Germinal center (tissue), 1 donor: ENCODE data around the gene TRIM72.
"Not testable (repeated sequence)": the region's sequence is repeated elsewhere in the genome, so short reads cannot be mapped to it uniquely, and the experiment has no call there.

ENCODE experiments used
- DNase-seq: peaks from one replicate; pipeline ENCODE4 v3.0.0; 2012; ENCODE audit warnings: mixed read lengths, low spot score

The TRIM72 gene

DNA sequence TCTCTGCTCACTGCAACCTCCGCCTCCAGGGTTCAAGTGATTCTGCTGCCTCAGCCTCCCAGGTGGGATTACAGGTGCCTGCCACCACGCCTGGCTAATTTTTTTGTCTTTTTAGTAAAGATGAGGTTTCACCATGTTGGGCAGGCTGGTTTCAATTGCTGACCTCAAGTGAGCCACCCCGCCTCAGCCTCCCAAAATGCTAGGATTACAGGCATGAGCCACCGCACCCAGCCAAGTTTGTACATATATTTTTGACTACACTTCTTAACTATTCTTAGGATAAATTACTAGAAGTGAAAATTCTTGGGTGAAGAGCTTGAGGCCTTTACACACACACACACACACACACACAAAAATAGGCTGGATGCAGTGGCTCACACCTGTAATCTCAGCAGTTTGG lies 44.4 kb downstream of the TRIM72 start:
- no peak for DNase-seq

DNA sequence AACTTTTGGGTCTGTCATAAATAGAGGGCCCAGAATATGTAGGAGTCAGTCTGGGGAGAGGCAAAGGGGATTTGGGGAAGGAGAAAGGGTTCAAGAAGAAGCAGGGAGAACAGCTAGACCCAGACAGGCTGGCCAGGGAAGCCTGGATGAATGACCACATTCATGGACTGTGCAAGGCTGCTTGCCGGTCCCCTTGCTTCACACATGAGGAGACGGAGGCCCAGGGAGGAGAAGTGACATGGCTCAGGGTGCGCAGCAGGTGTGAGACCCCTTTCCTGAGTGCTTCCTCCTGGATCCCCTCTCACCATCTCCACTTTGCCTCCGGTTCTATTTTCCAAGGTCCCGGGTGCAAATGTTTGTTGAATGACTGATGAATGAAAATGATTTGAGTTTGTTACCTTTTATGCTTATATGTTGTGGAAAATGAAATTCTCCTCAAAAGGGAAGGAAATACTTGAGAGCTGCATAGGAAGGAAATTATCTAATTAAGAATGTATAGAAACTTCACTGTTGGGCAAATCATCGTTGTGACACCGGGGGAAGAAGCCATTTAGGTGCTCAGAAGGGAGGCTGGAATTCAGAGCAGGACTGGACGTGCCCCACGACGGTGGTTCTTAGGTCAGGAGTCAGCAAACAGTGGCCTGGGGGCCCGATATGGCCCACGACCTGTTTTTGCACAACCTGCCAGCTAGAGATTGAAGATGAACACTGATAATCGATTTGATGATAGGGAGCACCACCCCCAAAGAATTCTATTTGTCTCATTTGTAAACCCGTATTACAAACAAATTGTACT lies 46.4 kb downstream of the TRIM72 start:
- no peak for DNase-seq

DNA sequence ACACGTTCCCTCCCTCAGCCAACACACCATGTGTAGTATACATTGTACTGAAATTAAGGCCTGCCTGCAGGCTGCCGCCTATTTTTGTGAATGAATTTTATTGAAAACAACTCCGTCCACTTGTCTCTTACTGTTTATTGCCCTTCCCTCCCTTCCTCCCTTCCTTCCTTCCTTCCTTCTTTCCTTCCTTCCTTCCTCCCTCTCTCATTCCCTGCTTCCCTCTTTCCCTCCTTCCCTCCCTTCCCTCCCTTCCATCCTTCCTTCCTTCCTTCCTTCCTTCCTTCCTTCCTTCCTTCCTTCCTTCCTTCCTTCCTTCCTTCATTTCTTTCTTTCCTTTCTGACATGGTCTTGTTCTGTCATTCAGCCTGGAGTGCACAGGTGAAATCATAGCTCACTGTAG lies 48.2 kb downstream of the TRIM72 start:
- no peak for DNase-seq

DNA sequence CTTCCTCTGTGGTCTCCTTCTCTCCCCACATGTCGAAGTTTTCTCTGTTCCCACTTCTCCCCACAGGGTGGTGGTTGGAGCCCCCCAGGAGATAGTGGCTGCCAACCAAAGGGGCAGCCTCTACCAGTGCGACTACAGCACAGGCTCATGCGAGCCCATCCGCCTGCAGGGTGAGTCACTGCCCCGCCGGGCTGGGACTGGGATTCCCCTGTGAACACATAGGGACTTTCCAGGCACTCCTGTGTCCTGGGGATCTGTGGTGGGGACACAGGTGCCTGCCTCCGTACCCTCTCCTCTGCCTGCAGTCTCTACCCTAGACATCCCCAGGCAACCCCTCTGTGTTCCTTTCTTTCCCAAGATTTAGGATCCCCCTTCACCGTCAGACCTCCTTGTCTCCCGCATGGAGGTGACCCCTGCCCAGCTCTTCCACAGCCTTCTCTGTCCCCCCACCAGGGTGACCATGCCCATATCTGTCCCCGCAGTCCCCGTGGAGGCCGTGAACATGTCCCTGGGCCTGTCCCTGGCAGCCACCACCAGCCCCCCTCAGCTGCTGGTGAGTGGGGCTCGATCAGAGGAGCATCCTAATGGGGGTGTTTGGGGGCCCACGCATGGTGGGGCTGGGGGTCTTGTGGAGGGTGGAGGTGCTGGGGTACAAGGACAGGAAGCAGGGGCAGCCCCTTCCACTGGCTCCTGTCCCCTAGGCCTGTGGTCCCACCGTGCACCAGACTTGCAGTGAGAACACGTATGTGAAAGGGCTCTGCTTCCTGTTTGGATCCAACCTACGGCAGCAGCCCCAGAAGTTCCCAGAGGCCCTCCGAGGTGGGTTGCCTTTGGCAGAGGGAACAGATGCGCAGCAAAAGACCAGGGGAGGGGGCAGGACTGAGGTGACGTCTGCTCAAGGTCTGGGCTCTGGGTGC lies 51.7 kb downstream of the TRIM72 start:
- no peak for DNase-seq

DNA sequence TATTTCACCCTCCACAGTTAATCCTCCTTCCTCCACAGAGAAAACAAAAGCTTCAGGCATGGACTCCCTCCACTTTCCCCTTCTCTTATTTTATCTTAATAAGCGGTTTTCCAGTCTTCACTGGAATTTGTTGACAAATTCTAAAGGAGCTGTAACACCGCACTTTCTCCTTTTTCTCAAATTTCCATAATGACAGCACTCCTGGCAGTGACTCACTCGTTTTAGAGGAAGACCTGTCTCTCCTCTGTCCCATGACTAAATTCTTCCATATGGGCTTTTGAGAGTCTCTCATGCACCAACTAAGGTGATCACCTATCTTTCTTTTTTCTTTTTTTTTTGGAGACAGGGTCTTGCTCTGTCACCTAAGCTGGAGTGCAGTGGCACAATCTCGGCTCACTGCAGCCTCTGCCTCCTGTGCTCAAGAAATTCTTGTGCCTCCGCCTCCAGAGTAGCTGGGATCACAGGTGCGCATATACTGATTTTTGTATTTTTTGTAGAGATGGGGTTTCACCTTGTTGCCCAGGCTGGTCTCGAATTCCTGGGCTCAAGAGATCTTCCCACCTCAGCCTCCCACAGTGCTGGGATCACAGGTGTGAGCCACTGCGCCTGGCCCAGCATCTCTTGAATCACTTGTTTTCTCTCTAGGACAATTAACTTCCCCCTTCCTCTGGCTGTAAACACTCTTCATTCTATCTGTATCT lies 53.6 kb downstream of the TRIM72 start:
- no peak for DNase-seq

DNA sequence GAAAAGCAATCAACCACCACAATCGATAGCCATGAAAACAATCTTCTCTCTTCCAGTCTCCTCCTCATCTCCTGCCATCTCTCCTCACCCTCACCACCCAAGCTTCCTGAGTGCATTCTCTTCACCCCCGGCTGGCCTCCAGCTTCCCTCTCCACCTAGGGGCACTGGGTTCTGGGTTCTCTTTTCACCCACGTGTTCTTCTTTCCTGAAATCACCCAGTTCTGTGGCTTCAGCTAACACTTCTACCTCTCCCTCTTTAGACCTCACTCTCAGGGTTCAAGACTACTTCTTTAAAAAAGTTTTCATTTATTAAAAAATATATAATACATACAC lies 54.1 kb downstream of the TRIM72 start:
- no peak for DNase-seq

DNA sequence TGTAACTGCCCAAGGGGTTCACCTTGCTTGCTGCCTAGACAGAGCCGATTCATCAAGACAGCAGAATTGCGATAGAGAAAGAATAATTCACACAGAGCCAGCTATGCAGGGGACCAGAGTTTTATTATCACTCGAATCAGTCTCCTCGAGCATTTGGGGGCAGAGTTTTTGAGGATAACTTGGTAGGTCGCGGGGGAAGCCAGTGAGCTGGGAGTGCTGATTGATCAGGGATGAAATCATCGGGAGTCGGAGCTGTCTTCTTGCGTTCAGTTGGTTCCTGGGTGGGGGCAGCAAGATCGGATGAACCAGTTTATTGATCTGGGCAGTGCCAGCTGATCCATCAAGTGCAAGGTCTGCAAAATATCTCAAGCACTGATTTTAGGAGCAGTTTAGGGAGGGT lies 55.0 kb downstream of the TRIM72 start:
- DNase-seq, result no peak

DNA sequence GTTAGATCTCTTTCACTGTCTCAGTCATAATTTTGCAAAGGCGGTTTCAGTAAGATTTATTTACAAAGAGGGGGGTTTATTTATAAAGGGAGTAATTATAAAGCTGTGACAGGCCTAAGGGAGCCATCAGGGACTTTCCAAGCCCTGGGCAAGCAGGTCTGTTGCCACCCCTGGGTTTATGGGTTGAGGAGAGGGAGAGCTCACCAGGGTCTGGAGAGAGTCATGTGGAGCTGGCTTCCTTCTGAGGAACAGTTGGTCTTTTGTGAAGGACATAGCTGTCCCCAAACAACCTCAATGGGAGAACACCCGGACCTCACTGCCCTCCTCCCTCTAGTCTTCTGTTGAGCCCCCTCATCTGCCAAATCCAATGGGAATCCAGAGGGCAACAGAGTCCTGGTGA lies 55.6 kb downstream of the TRIM72 start:
- no peak for DNase-seq

DNA sequence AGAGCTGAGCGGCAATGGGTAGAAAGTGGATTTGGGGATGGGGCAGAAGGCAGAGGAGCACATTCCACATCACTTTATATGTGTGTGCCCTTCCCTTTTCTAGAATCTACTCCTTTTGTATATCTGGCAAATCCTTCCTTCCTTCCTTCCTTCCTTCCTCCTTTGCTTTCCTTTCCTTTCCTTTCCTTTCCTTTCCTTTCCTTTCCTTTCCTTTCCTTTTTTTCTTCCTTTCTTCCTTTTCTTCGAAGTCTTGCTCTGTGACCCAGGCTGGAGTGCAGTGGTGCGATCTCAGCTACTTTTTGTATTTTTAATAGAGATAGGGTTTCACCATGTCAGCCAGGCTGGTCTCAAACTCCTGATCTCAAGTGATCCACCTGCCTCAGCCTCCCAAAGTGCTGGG lies 56.1 kb downstream of the TRIM72 start:
- DNase-seq, result not testable (repeated sequence)

DNA sequence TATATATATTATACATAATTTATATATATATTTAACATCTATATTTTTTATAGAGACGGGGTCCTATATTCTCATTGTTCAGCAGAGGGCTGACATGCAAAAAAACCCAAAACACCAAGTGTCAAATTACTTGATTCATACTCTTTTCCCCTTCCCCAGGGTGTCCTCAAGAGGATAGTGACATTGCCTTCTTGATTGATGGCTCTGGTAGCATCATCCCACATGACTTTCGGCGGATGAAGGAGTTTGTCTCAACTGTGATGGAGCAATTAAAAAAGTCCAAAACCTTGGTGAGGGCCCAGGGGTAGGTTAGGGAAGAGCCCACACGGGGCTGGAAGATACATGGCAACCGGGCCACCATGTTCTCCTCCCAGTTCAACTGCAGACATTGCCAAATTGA lies 56.9 kb downstream of the TRIM72 start:
- no peak for DNase-seq

DNA sequence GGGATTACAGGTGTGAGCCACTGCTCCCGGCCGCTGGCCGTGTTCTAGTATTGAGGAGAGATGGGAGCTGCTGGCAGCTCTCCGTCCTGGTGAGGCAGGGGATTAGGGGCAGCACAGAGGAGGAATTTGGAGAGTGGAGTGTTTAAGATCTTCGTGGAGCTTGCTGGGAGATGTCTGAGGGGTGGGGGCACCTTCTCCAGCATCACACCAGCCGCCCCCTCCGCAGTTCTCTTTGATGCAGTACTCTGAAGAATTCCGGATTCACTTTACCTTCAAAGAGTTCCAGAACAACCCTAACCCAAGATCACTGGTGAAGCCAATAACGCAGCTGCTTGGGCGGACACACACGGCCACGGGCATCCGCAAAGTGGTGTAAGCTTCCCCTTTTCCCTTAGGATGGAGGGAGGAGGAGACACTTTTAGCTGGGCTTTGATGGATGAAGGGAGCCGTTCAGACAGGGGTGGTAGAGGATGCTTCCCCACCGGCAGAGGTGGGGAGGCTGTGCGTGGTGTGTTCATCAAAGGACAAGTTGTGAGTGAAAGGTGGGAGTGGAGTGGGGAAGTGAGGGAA lies 57.8 kb downstream of the TRIM72 start:
- no peak for DNase-seq

DNA sequence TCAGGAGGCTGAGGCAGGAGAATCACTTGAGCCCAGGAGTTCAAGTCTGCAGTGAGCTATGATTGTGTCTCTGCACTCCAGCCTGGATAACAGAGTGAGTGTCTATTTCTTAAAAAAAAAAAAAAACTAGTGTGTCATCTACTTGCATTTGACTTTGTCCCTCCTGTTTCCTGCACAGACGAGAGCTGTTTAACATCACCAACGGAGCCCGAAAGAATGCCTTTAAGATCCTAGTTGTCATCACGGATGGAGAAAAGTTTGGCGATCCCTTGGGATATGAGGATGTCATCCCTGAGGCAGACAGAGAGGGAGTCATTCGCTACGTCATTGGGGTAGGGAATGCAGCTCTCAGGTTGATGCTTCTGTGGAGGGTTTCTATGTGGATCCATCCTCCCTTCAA lies 59.3 kb downstream of the TRIM72 start:
- DNase-seq, result no peak

DNA sequence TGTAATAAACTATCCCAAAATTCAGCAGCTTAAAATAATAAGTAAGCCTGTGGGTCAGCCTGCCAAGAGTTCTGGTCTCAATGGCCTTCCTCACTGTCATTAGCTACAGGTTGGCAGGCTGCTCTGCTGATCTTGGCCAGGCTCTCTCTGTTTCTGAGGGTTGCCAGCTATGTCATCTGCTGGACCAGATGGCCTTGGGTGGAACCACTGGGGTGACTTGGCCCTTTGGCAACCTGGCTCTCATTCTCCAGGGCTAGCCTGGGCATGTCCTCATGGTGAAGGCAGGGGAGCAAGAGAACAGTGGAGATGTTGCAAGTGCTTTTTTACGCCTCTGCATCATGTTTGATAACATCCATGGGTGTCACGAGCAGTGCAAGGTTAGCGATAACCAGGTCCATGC lies 59.8 kb downstream of the TRIM72 start:
- DNase-seq, result no peak

DNA sequence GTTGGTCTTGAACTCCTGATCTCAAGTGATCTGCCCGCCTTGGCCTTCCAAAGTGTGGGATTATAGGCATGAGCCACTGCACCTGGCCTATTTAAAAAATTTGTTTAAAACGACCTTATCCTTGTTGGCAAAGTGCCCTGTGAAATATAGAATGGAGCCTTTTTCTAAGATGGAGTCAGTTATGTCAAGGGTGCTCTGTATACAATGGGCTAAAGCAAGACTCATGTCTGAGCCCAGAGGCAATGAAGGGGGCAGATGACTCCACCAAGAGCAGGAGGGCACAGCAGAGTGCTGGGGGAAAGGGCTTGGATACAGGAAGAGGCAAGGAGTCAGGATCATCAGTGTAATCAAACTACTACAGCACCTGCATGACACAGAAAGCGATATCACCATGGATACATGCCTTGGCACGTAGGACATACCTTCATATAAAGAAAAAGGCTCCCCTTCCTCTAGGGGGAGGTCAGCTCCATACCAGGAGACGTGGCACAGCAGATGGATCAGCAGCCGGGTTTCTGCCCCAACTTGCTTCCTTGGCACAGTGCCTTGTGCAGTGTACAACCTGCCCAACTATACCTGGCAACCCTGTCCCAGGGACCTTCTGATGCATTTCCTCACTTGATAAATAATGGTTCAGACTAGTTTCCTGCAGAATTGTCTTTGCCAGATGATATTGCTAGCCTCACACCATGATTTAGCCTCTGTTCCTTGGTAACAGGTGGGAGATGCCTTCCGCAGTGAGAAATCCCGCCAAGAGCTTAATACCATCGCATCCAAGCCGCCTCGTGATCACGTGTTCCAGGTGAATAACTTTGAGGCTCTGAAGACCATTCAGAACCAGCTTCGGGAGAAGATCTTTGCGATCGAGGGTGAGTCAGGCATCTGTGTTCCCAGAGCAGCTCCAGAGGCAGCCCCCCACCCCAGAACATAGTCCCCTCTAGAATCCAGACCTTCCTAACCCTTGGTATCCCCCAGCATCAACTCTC lies 61.2 kb downstream of the TRIM72 start:
- no peak for DNase-seq

DNA sequence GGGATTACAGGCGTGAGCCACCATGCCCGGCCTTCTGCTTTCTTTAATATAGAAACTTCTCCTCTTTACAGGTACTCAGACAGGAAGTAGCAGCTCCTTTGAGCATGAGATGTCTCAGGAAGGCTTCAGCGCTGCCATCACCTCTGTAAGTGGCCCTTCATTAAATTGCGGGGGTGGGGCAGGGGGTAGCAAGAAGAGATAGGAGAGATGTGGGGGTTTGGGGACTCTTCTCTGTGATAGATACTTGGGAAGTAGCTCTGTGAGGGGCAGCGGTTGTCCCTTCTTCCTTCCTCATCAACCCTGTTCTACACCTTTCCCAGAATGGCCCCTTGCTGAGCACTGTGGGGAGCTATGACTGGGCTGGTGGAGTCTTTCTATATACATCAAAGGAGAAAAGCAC lies 62.7 kb downstream of the TRIM72 start:
- no peak for DNase-seq

DNA sequence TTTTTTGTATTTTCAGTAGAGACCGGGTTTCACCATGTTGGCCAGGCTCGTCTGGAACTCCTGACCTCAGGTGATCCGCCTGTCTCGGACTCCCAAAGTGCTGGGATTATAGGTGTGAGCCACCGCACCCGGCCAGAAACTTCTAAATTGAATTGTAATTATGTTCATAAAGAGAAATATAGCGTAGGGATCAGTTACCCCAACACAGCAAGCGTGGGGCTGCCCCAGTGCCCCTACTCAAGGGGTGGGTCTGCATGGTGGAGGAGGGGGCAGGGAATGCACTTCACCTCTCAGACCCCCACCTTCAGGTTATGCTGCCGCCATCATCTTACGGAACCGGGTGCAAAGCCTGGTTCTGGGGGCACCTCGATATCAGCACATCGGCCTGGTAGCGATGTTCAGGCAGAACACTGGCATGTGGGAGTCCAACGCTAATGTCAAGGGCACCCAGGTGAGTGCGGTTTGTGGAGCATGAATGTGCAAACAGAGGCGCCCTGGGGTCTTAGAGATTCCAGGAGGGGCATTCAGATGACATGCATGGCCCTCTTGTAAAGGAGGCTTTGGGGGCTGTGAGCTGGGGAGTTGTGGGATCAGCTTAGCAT lies 63.8 kb downstream of the TRIM72 start:
- DNase-seq, result no peak

DNA sequence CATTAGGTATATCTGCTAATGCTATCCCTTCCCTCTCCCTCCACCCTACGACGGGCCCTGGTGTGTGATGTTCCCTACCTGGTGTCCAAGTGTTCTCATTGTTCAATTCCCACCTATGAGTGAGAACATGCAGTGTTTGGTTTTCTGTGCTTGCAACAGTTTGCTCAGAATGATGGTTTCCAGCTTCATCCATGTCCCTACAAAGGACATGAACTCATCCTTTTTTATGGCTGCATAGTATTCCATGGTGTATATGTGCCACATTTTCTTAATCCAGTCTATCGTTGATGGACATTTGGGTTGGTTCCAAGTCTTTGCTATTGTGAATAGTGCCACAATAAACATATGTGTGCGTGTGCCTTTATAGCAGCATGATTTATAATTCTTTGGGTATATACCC lies 64.9 kb downstream of the TRIM72 start:
- not testable (repeated sequence) for DNase-seq
